ENCODE measurements around the gene ECHDC3. TPM values are rescaled to one million over a fixed set of nuclear protein-coding genes. Genes with fewer than 3 reads are reported as not detected.

ECHDC3 gene
- total and polyA plus RNA-seq, 2 of the 13 experiments (the other 11 are each of a cell fraction or from before 2014, with no cell fraction given) = not detected

DNA sequence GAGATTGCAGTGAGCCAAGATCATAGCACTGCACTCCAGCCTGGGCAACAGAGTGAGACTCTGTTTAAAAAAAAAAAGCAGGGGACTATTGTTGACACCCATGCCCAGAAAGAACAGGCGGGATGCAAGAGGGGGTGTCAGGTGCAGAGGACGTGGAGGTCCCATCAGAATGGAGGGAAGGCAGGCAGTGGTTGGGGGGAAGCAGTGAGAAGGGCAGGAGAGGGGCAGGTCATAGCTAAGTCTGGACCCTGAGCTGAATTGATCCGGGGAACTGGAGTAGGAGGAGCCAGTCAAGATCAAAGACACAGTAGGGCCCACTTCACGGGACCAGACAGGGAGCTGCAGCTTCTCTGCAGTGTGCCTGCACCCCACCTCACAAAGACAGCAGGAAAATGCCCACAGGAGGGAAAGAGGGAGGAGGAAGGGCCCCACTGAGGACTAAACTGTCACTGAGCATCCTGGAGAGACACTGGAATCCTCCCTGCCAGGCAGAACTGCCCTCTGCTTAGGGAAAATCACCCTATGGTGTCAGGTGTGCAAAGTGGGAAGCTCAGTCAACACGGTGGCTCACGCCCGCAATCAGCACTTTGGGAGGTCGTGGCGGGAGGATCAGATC is 27.3 kb upstream of the ECHDC3 start (continued):
- TF ChIP-seq ZFP82 (CRISPR knock-in tag; IDR thresholded peaks at IDR 0.05; ENCODE audit: borderline replicate concordance) (no peak), REPIN1 (CRISPR knock-in tag; IDR thresholded peaks at IDR 0.05; ENCODE audit: borderline replicate concordance, low read depth) (no peak), SMYD3 (CRISPR knock-in tag; IDR thresholded peaks at IDR 0.05) (no peak), ERF (CRISPR knock-in tag; IDR thresholded peaks at IDR 0.05) (peak; percentile 29; the same call in 1 of the 2 replicates), SALL1 (CRISPR knock-in tag; IDR thresholded peaks at IDR 0.05) (peak; percentile 87), ATF1 (CRISPR knock-in tag; IDR thresholded peaks at IDR 0.05) (no peak), ZBTB21 (CRISPR knock-in tag; IDR thresholded peaks at IDR 0.05) (no peak), ZBTB46 (CRISPR knock-in tag; IDR thresholded peaks at IDR 0.05; ENCODE audit: borderline replicate concordance) (no peak), SRF (IDR thresholded peaks at IDR 0.05; ENCODE audit: low read depth, low read length) (no peak), XBP1 (CRISPR knock-in tag; IDR thresholded peaks at IDR 0.05) (no peak), ZNF264 (CRISPR knock-in tag; IDR thresholded peaks at IDR 0.05) (no peak), STAG1 (CRISPR knock-in tag; IDR thresholded peaks at IDR 0.05) (0 out of 2 replicates have a peak, but pooled peaks have one; percentile 12), BORCS8-MEF2B (CRISPR knock-in tag; IDR thresholded peaks at IDR 0.05) (0 out of 2 replicates have a peak, but pooled peaks have one; percentile 17), ZFP1 (CRISPR knock-in tag; IDR thresholded peaks at IDR 0.05) (no peak), SMAD3 (CRISPR knock-in tag; IDR thresholded peaks at IDR 0.05) (no peak), MAFG (CRISPR knock-in tag; IDR thresholded peaks at IDR 0.05) (no peak), E2F5 (CRISPR knock-in tag; conservative IDR thresholded peaks at IDR 0.05) (no peak), ZSCAN20 (CRISPR knock-in tag; IDR thresholded peaks at IDR 0.05; ENCODE audit: borderline replicate concordance) (no peak), ZSCAN30 (CRISPR knock-in tag; IDR thresholded peaks at IDR 0.05) (no peak), EHMT2 (IDR thresholded peaks at IDR 0.05; ENCODE audit: borderline replicate concordance, low read depth, low read length) (no peak), FOXO1 (CRISPR knock-in tag; IDR thresholded peaks at IDR 0.05) (0 out of 2 replicates have a peak, but pooled peaks have one; percentile 43), DNMT1 (CRISPR knock-in tag; IDR thresholded peaks at IDR 0.05) (no peak), ESRRA (CRISPR knock-in tag; IDR thresholded peaks at IDR 0.05; ENCODE audit: low read depth) (peak; percentile 63; the same call in 1 of the 2 replicates)
- TF ChIP-seq, protein P1, sequence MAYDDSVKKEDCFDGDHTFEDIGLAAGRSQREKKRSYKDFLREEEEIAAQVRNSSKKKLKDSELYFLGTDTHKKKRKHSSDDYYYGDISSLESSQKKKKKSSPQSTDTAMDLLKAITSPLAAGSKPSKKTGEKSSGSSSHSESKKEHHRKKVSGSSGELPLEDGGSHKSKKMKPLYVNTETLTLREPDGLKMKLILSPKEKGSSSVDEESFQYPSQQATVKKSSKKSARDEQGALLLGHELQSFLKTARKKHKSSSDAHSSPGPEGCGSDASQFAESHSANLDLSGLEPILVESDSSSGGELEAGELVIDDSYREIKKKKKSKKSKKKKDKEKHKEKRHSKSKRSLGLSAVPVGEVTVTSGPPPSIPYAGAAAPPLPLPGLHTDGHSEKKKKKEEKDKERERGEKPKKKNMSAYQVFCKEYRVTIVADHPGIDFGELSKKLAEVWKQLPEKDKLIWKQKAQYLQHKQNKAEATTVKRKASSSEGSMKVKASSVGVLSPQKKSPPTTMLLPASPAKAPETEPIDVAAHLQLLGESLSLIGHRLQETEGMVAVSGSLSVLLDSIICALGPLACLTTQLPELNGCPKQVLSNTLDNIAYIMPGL (CRISPR knock-in tag; IDR thresholded peaks at IDR 0.05; ENCODE audit: borderline replicate concordance in 1 of 2, low read depth in 1 of 2) = no peak
- TF ChIP-seq, protein P2, sequence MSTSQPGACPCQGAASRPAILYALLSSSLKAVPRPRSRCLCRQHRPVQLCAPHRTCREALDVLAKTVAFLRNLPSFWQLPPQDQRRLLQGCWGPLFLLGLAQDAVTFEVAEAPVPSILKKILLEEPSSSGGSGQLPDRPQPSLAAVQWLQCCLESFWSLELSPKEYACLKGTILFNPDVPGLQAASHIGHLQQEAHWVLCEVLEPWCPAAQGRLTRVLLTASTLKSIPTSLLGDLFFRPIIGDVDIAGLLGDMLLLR (CRISPR knock-in tag; IDR thresholded peaks at IDR 0.05) = no peak
- TF ChIP-seq, protein P3, sequence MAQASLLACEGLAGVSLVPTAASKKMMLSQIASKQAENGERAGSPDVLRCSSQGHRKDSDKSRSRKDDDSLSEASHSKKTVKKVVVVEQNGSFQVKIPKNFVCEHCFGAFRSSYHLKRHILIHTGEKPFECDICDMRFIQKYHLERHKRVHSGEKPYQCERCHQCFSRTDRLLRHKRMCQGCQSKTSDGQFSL (CRISPR knock-in tag; IDR thresholded peaks at IDR 0.05) = peak; percentile 42; the same call in 1 of the 2 replicates

Measured in HepG2 (cell line).